Ascending aorta (tissue), 2 donors: ENCODE results near the gene DCDC2C. TPM values are rescaled to one million over a fixed set of nuclear protein-coding genes. Genes with fewer than 3 reads are reported as not detected.
A peak's percentile ranks its signal among the peaks of the same experiment; 100 is the strongest.

Experiments
- DNase-seq, 2 donors: peaks; one replicate each; pipeline ENCODE4 v3.0.0-alpha.2; 2019; ENCODE audit warnings: low spot score in 2 of 2
- H3K27ac ChIP-seq, 2 donors: fragments of 200-600 bp; sonication (generic); one replicate each; pipeline ENCODE4 v1.5.1; 2016 to 2017; ENCODE audit warnings: mild to moderate bottlenecking in 1 of 2
- H3K27me3 ChIP-seq: fragments of 200-600 bp; sonication (generic); one replicate; pipeline ENCODE4 v1.5.1; 2017
- H3K36me3 ChIP-seq, 2 donors: fragments of 200-600 bp; sonication (generic); one replicate each; pipeline ENCODE4 v1.5.1; 2016
- H3K4me1 ChIP-seq, 2 donors: fragments of 200-600 bp; sonication (generic); one replicate each; pipeline ENCODE4 v1.5.1; 2016 to 2017; ENCODE audit warnings: mild to moderate bottlenecking in 1 of 2
- H3K4me3 ChIP-seq, 2 donors: fragments of 200-600 bp; sonication (generic); one replicate each; pipeline ENCODE4 v1.5.1; 2016 to 2017; ENCODE audit warnings: mild to moderate bottlenecking in 1 of 2
- H3K9me3 ChIP-seq, 2 donors: fragments of 200-600 bp; sonication (generic); one replicate each; pipeline ENCODE4 v1.5.1; 2016
- intact Hi-C: fragments of 100-400 bp; cut with DNase I; formaldehyde crosslinking; loops from one replicate; pipeline ENCODE4 v1.15.1; 2023
- total RNA-seq: library from RNA; depleted of rRNA; stranded (reverse); fragments of >200 nt; gene quantifications from one replicate; pipeline ENCODE4 v1.1.0, GENCODE V29; 2016
- TF ChIP-seq, protein P1 (sequence below), 3 experiments: fragments of 200-600 bp in 2 of 3; fragments of 450-650 bp in 1 of 3; sonication (generic) in 2 of 3; IDR thresholded peaks; one replicate each; pipeline ENCODE4 v1.5.1; 2016 to 2019; ENCODE audit warnings: antibody characterized with exemption in 3 of 3, mild to moderate bottlenecking in 1 of 3, moderate library complexity in 1 of 3

The DCDC2C gene
- total RNA-seq, 1 donor from 2014 or later: 2.4 TPM

DNA sequence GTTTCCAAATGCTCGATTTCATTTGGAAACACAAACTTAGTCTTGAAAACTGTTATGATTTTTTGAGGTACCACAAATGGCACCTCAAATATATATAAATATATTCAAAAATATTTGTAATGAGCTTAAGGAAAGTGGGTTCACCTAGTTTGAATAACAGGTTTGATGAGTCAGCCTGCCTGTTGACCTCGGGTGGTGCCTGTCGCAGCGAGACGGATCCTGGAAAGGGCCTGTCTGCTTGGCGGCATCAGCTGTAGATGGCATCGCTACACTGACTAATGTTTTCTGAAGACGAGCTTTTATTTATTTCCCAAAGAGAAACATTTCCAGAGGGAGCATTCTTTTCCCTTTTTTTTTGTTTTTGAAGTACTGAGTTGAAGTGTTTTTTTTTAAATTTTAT is 38.5 kb upstream of the DCDC2C start:
- no peak for DNase-seq
- TF ChIP-seq, protein P1, sequence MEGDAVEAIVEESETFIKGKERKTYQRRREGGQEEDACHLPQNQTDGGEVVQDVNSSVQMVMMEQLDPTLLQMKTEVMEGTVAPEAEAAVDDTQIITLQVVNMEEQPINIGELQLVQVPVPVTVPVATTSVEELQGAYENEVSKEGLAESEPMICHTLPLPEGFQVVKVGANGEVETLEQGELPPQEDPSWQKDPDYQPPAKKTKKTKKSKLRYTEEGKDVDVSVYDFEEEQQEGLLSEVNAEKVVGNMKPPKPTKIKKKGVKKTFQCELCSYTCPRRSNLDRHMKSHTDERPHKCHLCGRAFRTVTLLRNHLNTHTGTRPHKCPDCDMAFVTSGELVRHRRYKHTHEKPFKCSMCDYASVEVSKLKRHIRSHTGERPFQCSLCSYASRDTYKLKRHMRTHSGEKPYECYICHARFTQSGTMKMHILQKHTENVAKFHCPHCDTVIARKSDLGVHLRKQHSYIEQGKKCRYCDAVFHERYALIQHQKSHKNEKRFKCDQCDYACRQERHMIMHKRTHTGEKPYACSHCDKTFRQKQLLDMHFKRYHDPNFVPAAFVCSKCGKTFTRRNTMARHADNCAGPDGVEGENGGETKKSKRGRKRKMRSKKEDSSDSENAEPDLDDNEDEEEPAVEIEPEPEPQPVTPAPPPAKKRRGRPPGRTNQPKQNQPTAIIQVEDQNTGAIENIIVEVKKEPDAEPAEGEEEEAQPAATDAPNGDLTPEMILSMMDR (IDR thresholded peaks at IDR 0.05): no peak
- no peaks in the 10 kb centered on the region for H3K4me1 ChIP-seq
- H3K9me3 ChIP-seq: no peaks in the 10 kb centered on the region
- intact Hi-C loops: no loop called here
- no peak overlapping the region for H3K27ac ChIP-seq
- no peak overlapping the region for H3K4me3 ChIP-seq
- H3K27me3 ChIP-seq: no peaks in the 10 kb centered on the region
- H3K36me3 ChIP-seq: no peaks in the 10 kb centered on the region

DNA sequence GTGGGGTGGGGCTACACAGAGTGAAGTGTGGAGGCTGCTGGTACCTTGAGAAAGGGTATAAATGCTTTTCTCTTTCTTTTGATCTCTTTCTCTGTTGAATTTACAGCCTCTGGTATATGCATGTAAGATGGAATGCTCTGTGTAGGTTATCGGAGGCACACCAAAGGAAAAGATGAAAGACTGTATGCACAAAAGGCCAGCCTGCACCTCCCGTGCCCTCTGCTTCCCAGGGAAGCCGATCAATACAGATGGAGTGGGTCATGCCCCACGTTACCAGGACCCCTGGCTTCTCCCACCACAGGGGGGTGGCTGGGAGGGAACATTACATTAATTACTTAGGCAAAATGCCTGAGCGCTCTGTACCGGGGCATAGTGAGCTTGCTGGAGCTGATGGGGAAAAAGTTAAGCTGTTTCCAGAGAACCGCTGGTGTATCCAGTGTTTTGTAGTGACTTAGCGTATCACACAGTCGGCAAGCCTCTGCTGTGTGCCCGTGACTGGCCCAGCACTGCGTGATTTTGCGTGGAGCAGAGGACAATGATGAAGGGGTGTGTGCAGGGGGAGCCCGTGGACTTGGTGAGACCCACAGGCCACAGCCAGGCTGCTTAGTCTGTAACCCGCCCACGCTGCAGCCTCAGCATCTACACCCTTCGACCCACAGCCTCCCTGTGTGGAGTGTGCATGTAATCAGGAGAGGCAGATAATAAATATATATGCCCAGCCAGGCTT is 37.3 kb upstream of the DCDC2C start:
- TF ChIP-seq, protein P1 (IDR thresholded peaks at IDR 0.05): no peak
- no peaks in the 10 kb centered on the region for H3K9me3 ChIP-seq
- intact Hi-C loops: no loop called here
- H3K4me3 ChIP-seq: no peak overlapping the region
- DNase-seq: peak in 1 of 2 donors; percentile 45
- H3K27me3 ChIP-seq: no peaks in the 10 kb centered on the region
- H3K27ac ChIP-seq: no peak overlapping the region
- H3K36me3 ChIP-seq: no peaks in the 10 kb centered on the region
- no peaks in the 10 kb centered on the region for H3K4me1 ChIP-seq

DNA sequence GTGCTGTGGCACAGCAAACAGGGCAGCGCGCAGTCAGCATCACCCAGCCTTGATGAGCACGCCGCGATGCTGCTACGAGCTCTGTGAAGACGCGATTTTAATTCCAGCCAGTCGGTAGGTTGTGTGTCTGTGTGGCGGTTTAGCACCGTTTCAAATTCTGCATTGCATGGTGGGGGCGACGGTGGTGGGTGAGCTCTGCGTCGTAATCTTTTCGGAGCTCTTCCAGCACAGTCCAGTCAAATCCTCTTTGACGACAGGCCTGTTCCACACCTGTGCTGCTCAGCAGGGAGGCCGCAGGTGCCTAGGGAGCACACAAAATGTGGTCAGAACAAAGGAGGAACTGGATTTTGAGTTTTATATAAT is 36.8 kb upstream of the DCDC2C start:
- Histone ChIP-seq H3K9me3 (no peaks in the 10 kb centered on the region), H3K4me1 (no peaks in the 10 kb centered on the region), H3K27me3 (no peaks in the 10 kb centered on the region), H3K27ac (no peak overlapping the region), H3K4me3 (no peak overlapping the region), H3K36me3 (no peaks in the 10 kb centered on the region)
- intact Hi-C loops: no loop called here
- TF ChIP-seq, protein P1 (IDR thresholded peaks at IDR 0.05): no peak
- no peak for DNase-seq

DNA sequence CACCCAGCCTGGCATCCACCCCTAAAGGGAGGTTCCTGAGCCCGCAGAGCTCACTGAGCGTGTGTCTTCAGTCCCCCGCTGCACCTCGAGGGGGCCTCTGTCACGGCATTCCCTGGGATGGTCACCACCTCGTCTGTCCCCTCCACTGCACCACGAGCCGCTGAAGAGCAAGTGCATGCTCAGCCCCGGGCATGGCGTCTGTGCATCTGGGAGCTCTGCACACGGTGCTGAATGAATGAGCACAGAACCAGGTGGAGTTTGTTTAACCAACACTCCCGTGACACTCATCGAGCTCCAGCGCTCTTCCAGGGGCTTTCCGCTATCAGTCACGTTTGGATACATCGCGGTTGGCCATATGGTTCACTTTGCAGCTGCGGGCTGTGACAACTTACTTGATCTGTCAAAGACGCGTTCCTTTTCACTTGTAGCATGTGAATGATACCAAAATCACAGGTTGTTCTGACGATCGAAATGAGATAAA is 36.2 kb upstream of the DCDC2C start:
- peak in 1 of 2 donors; percentile 52 for DNase-seq
- Histone ChIP-seq H3K27ac (no peak overlapping the region), H3K36me3 (no peaks in the 10 kb centered on the region), H3K9me3 (no peaks in the 10 kb centered on the region), H3K4me3 (no peak overlapping the region), H3K27me3 (no peaks in the 10 kb centered on the region), H3K4me1 (no peaks in the 10 kb centered on the region)
- intact Hi-C loops: no loop called here
- TF ChIP-seq, protein P1 (IDR thresholded peaks at IDR 0.05): no peak

DNA sequence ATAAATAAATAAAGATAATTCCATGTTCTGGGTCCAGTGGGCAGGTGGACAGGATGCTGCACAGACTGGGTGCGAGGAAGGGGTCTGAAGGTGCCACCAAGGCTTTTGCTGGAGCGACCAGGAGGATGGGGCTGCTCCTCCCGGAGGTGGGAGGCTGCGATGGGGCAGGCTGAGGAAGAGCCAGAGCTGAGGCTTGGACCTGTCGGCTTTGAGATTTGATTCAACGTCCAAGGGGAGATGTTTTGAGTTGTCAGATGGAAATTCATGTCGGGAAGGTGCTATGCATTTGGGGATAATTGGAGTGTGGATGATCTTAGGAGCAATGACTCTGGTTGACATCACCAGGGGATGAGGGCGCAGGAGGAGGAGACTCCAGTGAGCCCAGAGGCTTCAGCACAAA is 33.7 kb upstream of the DCDC2C start:
- no peaks in the 10 kb centered on the region for H3K36me3 ChIP-seq
- no peak overlapping the region for H3K27ac ChIP-seq
- H3K4me3 ChIP-seq: no peak overlapping the region
- no peaks in the 10 kb centered on the region for H3K27me3 ChIP-seq
- DNase-seq: peak in 1 of 2 donors; percentile 41
- H3K9me3 ChIP-seq: no peaks in the 10 kb centered on the region
- H3K4me1 ChIP-seq: no peaks in the 10 kb centered on the region
- TF ChIP-seq, protein P1 (IDR thresholded peaks at IDR 0.05): no peak
- intact Hi-C loops: no loop called here
